GM12872 (cell line): Measurements from ENCODE around the gene SSR1.

Experiments
- CTCF ChIP-seq: IDR thresholded peaks from 3 replicates; pipeline ENCODE4 v1.5.1; 2011; ENCODE audit warnings: low read depth, mild to moderate bottlenecking, low read length, moderate library complexity; ENCODE audit not compliant: insufficient read depth

SSR1 gene

GRCh38 chr6:7260291-7261031 lies 52.5 kb downstream of the SSR1 start:
- TF ChIP-seq CTCF = no peak

- TF ChIP-seq CTCF = no peak
Observed at GRCh38 chr6:7258231-7258763, 54.7 kb downstream of the SSR1 start.

- no peak for TF ChIP-seq CTCF
Observed at GRCh38 chr6:7257521-7258230, 55.3 kb downstream of the SSR1 start.

- no peak for TF ChIP-seq CTCF
Observed at GRCh38 chr6:7256785-7257184, 56.2 kb downstream of the SSR1 start.

GRCh38 chr6:7255918-7256317 lies 57.1 kb downstream of the SSR1 start:
- no peak for TF ChIP-seq CTCF

- no peak for TF ChIP-seq CTCF
Observed at GRCh38 chr6:7254980-7255835, 57.8 kb downstream of the SSR1 start.

- TF ChIP-seq CTCF = no peak
Observed at GRCh38 chr6:7252390-7252789, 60.6 kb downstream of the SSR1 start.
